ENCODE results near the gene LMCD1.

LMCD1 gene

DNA sequence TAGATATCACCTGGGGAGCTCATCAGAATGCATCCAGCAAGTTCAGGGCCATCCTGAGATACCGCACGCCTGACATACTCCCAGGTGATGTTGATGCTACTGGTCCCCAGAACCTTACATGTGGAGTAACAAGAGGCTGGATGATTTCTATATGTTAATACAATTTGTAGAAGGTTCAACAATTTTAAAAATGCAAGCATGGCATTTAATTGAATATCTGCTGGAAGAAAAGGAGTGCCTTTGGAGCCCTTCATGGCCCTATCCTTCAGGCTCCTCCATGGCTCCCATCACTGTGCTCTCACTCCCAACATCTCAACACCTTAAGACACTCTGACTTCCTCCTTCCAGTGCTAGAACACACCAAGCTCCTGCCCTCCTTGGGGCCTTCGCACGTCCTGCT, 36.6 kb downstream of the LMCD1 start:
- DNase-seq: no peak

- no peak for DNase-seq
These were observed 37.3 kb downstream of the LMCD1 start for GRCh38 chr3:8538913-8539312.

- DNase-seq: no peak
These were observed 37.8 kb downstream of the LMCD1 start for GRCh38 chr3:8539419-8539818.

DNA sequence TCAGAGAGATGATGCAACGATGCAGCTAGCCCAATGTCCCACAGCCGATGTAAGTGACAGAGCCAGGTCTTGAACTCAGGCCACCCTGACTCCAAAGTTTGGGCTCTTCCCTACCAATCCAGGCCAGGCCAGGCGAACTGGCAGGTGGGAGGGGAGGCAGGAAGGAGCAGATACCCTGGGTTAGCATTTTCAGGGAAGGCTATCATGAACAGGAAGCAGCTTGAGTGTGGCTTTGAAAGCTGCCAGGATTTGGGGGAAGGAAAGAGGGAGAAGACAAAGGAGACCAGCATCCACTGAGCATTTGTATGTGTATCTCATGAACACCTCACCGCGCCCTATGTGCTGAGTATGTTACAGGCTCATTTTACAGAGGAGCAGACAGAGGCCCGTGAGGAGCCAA, 38.8 kb downstream of the LMCD1 start:
- DNase-seq: no peak

DNA sequence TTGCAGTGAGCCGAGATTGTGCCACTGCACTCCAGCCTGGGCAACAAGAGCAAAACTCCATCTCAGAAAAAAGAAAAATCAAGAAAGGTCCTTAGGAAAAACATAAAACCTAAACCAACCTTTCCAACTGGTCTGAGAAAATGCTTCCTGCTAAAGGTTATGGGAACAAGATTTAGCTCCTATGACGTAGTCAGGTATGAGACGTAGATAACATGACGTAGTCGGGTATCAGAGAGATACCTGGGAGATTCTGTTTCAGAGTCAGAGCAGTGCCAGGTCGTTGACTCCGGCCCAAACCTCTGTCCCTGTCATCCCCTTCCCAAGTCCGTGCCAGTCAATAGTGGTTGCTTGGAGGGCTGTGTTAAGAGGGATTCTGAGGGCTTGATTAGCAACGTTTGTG, 39.9 kb downstream of the LMCD1 start:
- DNase-seq: no peak

DNA sequence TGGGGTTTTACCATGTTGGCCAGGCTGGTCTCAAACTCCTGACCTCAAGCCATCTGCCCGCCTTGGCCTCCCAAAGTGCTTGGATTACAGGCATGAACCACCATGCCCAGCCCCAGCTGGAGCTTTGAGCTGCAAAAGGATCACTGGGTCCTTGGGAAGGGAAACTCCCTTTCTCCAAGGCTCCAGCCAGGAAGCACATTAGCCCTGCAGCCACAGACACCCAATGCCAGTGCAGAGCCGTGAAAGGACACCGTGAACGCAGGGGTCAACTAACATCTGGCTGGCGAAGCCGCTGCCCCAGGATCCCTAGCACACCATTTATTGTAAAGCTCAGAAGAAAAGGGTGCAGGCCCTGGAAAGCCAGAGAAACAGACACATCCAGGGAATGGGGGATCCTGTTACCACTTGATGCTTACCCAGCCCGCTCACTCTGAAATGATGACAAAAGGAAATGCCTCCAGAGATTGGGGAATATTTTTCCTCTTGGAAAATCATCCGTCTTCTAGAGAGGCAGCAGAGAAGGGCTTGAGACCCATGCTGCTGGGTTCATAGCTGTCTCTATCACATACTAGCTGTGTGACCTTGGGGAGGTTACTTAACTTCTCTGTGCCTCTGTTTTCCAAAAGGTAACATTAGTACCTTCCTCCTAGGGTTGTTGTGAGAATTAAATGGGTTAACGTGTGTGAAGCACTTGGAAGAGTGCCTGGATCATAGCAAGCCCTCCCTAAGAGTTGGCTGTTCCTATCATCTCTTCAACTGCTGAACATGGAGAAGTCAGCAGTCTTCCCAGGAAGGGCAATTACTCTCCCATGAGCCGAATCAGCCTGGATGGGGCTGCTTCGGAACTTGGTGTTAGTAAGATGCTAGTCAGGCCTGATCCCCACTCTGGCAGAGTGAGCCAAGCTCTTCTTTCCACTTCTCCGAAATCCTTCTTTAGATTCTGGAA, 40.8 kb downstream of the LMCD1 start:
- DNase-seq: no peak

DNA sequence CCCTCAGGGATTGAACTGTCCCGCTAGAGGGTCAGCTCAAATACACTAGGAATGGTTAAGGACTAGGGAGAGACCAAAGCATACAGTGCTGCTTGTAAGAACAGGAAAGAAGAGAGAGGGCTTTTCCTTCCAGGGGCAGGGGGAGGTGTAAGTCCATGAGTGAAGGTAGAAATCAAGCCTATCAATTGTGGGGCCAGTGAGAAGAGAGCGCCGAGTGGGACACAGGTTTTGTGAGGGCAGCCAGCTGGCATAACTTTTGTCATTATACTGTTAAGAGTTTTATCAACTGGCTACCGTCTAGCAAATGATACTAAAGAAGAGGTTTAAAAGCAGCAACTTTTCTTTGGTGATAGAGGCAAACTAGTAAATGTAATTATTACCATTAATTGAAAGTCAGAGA, 45.0 kb downstream of the LMCD1 start:
- no peak for DNase-seq

DNA sequence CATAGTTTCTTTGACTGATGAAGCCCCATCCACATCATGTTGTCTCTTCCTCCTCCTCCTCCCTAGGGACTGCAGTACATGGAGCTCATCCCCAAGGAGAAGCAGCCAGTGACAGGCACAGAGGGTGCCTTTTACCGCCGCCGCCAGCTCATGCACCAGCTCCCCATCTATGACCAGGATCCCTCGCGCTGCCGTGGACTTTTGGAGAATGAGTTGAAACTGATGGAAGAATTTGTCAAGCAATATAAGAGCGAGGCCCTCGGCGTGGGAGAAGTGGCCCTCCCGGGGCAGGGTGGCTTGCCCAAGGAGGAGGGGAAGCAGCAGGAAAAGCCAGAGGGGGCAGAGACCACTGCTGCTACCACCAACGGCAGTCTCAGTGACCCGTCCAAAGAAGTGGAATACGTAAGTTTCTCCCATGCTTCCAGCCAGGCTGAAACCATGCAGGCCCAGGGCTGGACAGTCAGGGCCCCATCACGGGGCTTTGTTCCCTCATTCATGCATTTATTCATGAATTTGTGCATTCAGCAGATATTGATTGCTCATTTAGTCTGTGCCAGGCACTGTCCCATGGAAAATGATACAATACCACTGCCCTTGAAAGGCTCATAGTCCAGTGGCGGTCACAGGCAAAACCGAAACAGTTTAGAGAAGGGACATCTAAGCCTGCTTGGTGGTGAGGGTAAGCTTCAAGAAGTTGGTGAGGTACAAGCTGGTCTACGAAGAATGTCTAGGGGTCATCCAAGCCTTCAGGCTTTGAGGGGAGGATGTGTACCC, 47.1 kb downstream of the LMCD1 start:
- no peak for DNase-seq

DNA sequence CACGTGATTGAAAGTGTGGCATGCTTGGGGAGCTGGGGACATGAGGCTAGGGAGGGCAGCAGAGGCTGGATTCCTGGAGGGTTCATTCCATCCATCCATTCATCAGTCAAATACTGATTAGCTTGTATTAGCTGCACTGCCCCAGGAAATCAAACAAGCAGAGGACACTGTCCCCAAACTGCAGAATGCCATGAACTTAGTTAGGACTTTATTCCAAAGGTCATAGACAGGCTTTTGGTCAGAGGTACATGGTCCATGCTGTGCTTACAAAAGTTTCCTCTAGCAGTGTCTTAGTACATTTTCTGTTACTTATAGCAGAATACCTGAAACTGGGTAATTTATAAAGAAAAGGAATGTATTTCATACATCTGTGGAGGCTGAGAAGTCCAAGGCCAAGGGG, 47.7 kb downstream of the LMCD1 start:
- DNase-seq: no peak

DNA sequence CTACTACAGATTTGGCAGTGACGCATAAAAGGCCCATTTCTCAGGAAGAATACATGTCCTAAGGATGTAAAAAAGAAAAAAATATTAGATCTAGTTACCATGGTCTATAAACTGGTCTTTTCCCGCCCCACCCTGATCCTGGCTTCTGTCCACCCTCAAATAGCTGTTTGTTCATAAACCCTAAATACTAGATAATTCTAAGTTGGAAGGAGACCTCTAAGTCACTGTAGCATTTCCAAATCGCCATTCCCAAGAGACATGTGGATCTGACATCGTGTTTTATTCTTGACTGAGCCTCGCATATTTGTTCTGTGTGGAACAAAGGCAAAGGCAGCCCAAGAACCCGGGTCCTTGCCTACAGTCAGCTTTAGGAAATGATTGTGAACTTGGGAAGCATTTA, 49.0 kb downstream of the LMCD1 start:
- no peak for DNase-seq

DNA sequence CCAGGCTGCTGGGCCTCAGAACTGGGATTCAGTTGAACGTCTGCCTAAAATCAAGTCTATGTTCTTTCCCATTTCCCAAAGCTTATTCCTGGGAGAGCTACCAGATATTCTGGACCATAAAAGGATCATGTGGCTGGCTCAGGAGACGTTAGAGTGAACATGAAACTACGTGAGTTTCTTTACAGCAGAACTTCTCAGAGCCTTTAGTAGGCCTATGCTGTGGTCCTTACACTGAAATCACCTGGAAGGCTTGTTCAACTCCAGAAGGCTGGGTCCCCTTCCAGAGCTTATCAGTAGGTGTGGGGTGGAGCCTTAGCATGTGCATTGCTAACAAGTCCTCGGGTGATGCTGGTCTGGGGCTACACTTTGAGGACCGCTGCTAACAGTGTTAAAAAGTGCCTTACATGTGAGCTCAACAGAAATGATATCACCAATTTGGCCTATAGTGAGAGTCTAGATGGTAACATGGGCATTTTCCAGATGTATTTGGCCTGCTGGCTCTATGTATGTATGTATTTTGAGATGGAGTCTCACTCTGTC, 50.7 kb downstream of the LMCD1 start:
- DNase-seq: no peak

DNA sequence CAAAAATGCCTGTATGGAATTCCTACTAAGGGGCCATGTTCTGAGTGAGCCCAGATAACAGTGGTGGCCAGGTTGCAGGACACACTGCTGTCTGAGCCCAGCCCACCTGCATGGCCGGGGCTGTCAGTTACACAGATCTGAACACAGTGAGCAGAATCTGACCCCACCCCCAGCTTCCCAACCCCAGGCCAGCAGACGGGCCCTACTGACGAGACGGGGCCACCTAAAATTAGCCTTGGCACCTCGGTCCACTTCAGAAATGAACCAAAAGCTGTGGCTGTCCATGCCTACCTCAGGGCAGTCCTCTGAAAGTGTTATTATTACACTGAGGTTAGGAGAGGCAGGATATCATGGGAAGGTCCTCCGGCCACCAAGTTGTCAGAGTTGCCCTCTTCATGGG, 51.8 kb downstream of the LMCD1 start:
- DNase-seq: no peak

GRCh38 chr3:8554696-8555095, 53.1 kb downstream of the LMCD1 start:
- DNase-seq: no peak

GRCh38 chr3:8555113-8555661, 53.6 kb downstream of the LMCD1 start:
- no peak for DNase-seq

- DNase-seq: no peak
These were observed 54.3 kb downstream of the LMCD1 start for GRCh38 chr3:8555725-8556472.

DNA sequence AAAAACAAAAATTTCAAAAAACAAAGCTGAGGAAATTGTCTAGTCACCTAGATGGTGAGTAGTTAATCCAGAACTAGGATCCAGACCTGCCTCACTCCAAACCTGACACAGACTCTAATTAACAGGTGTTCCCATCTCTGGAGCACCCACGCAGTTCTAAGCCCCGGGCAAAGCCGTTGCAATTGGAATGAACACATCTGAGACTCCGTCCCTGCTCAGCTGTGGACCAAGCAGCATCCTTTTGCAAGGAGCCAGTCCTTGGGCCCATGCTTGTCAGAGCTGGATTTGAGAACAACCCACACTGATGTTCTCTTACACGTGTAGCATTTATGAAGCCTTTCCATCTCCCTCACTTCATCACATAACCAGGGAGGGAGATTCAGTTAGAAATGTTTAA, 54.8 kb downstream of the LMCD1 start:
- DNase-seq: no peak

GRCh38 chr3:8557298-8557697, 55.7 kb downstream of the LMCD1 start:
- no peak for DNase-seq

DNA sequence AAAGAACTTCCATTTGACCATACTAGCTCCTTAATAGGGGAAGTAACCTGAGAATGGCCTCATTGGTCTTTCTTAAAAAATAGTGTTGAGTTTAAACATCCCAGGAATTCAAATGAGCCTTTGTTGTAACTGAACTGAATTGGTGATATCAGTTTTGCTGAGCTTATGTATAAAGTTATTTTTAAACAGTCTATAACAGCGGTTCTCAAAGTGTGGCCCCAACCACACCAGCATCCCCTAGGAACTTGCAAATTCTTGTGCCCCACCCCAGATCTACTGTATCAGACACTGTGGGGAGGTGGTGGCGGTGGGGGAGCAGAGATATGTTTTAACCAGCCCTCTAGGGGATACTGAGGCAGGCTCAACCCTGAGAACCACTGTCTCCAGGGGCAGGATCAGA, 57.0 kb downstream of the LMCD1 start:
- no peak for DNase-seq

DNA sequence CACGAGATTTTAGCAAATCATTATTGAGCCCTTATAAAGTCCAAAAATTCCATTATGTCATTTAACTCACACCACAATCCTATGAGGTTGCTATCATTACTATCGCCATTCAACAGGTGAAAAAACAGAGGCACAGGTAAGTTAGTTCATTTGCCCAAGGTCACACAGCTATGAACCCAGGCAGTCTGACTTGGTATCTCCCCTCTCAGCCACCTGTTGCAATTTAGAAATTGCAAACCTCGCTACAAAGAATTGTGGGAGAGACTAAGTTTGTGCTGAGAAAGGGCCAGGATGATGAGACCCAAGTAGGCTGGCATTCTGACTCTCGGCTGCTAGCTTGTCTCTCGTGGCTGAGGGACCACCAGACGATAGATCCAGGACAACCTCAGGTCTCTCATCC, 57.7 kb downstream of the LMCD1 start:
- no peak for DNase-seq

- DNase-seq: no peak
These were observed 58.9 kb downstream of the LMCD1 start for GRCh38 chr3:8560366-8561007.

DNA sequence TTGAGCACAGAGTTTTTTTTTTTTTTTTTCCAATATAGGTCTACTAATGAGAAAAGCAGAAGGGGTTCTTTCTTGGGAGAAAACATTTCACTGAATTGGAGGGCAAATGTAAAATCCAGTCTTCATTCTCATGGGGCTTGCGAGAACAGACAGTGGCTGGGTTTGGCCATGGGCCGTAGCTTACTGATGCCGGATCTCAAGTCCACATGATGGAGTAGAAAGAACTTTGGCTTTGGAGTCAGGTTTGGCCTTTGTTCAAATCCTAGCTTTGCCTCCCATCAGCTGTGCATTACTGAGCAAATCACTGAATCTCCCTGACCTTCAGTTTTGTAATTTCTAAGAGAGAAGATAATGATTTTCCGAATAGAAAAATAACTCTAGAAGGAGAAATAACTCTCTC, 59.7 kb downstream of the LMCD1 start:
- no peak for DNase-seq

DNA sequence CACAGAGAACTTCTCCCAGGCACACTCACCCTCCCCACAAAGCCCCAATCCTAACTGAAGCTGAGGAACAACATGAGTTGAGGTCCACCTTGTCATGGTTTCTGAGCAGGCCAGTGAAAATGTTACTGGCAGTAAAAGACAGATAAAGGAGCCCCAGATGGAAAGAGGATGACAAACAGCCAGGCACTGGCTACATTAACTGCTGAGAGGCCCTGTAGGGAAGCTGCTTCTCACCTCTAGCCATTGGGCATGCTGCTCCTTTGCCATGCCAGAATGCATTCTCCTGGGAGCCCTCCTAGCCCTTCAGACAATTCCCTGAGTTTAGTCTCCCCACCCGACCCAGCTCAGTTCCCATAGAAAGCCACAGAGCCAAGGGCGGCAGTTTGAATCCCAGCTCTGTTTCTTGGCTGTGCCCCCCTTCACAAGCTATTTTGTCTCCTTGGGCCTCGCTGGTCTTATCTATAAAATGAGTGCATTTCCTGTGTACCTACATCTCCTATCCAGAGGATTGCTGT, 60.5 kb downstream of the LMCD1 start:
- DNase-seq: no peak

Measured in activated T-cell treated with anti-CD3 and anti-CD28 coated beads for 4 hours (primary cell).